ENCODE results near the gene LRP2. TPM values are rescaled to one million over a fixed set of nuclear protein-coding genes. Genes with fewer than 3 reads are reported as not detected.

The LRP2 gene
- total and polyA plus RNA-seq, 7 donors = 1.9 TPM; not detected in 6

GRCh38 chr2:169077674-169078240 lies 284.6 kb downstream of the LRP2 start:
- intact Hi-C loops (cut with DNase I) = no loop called here
- TF ChIP-seq POLR2A (IDR thresholded peaks at IDR 0.05) = no peak
- no peak for TF ChIP-seq EP300 (IDR thresholded peaks at IDR 0.05)
- TF ChIP-seq CTCF (IDR thresholded peaks at IDR 0.05) = no peak
- no peak for DNase-seq
- WGBS, 2 donors = 32 to 61% methylated on average over 2 of the region's 2 CpGs
- Histone ChIP-seq H3K36me3 (no peaks in the 10 kb centered on the region), H3K4me3 (no peak overlapping the region), H3K27me3 (no peaks in the 10 kb centered on the region), H3K27ac (no peak overlapping the region), H3K9me3 (no peaks in the 10 kb centered on the region), H3K4me1 (no peaks in the 10 kb centered on the region)

Other genes with a start within 250 kb of the LRP2 start
- 1 to 10 TPM; 8.2 to 9.5 (median 9.2) TPM for gene BBS5, start 117.0 kb upstream of the LRP2 start, total RNA-seq
- 1 to 10 TPM in 2 of 3 donors, under 1 TPM in 1; 0.92 to 2.3 (median 1.2) TPM for gene BBS5, start 117.0 kb upstream of the LRP2 start, polyA plus RNA-seq
- gene KLHL41, start 147.2 kb upstream of the LRP2 start, total RNA-seq = 1 to 10 TPM; 1.5 to 3.2 (median 1.9) TPM
- gene KLHL41, start 147.2 kb upstream of the LRP2 start, polyA plus RNA-seq = under 1 TPM in 2 of 3 donors, not detected in 1; 0.17 to 0.60 TPM
- gene FASTKD1, start 211.3 kb upstream of the LRP2 start, total RNA-seq = 10 to 100 TPM; 15.1 to 24.4 (median 18.5) TPM
- 10 to 100 TPM; 16.2 to 40.8 (median 40.5) TPM for gene FASTKD1, start 211.3 kb upstream of the LRP2 start, polyA plus RNA-seq
- gene PPIG, start 221.8 kb upstream of the LRP2 start, total RNA-seq = 10 to 100 TPM; 41.3 to 54.0 (median 45.7) TPM
- gene PPIG, start 221.8 kb upstream of the LRP2 start, polyA plus RNA-seq = 10 to 100 TPM; 25.7 to 36.2 (median 33.6) TPM